ENCODE measurements around the gene MARCHF2.
A peak's percentile ranks its signal among the peaks of the same experiment; 100 is the strongest.

The MARCHF2 gene

GRCh38 chr19:8449830-8450229, 36.7 kb downstream of the MARCHF2 start:
- Histone ChIP-seq H3K9ac (ENCODE audit: low read length) (no peak overlapping the region), H3K4me3 (ENCODE audit: low read length) (no peak overlapping the region), H3K9me3 (ENCODE audit: control insufficient read depth, low read length) (no peaks in the 10 kb centered on the region), H3K36me3 (ENCODE audit: control insufficient read depth, insufficient read depth, low read length, severe bottlenecking) (peaks cover 14% of the 10 kb centered on the region), H3K4me1 (ENCODE audit: control insufficient read depth, insufficient read depth, low read length) (peaks cover 42% of the 10 kb centered on the region), H3K27me3 (replicated peaks; ENCODE audit: control insufficient read depth, insufficient read depth, low read length) (no peaks in the 10 kb centered on the region)
- DNase-seq (ENCODE audit: low read depth), result no peak

- Histone ChIP-seq H3K9me3 (ENCODE audit: control insufficient read depth, low read length) (no peaks in the 10 kb centered on the region), H3K4me1 (ENCODE audit: control insufficient read depth, insufficient read depth, low read length) (peaks cover 37% of the 10 kb centered on the region), H3K9ac (ENCODE audit: low read length) (no peak overlapping the region), H3K36me3 (ENCODE audit: control insufficient read depth, insufficient read depth, low read length, severe bottlenecking) (peaks cover 25% of the 10 kb centered on the region), H3K27me3 (replicated peaks; ENCODE audit: control insufficient read depth, insufficient read depth, low read length) (no peaks in the 10 kb centered on the region), H3K4me3 (ENCODE audit: low read length) (no peak overlapping the region)
- no peak for DNase-seq (ENCODE audit: low read depth)
Measured at GRCh38 chr19:8451377-8451776, 38.3 kb downstream of the MARCHF2 start.

GRCh38 chr19:8451885-8452284, 38.8 kb downstream of the MARCHF2 start:
- H3K27me3 ChIP-seq (replicated peaks; ENCODE audit: control insufficient read depth, insufficient read depth, low read length), result no peaks in the 10 kb centered on the region
- H3K36me3 ChIP-seq (ENCODE audit: control insufficient read depth, insufficient read depth, low read length, severe bottlenecking), result peaks cover 26% of the 10 kb centered on the region
- H3K4me3 ChIP-seq (ENCODE audit: low read length), result no peak overlapping the region
- no peaks in the 10 kb centered on the region for H3K9me3 ChIP-seq (ENCODE audit: control insufficient read depth, low read length)
- peak; percentile 45 for DNase-seq (ENCODE audit: low read depth)
- peaks cover 34% of the 10 kb centered on the region for H3K4me1 ChIP-seq (ENCODE audit: control insufficient read depth, insufficient read depth, low read length)
- no peak overlapping the region for H3K9ac ChIP-seq (ENCODE audit: low read length)

- no peak overlapping the region for H3K4me3 ChIP-seq (ENCODE audit: low read length)
- no peaks in the 10 kb centered on the region for H3K9me3 ChIP-seq (ENCODE audit: control insufficient read depth, low read length)
- H3K27me3 ChIP-seq (replicated peaks; ENCODE audit: control insufficient read depth, insufficient read depth, low read length), result no peaks in the 10 kb centered on the region
- H3K36me3 ChIP-seq (ENCODE audit: control insufficient read depth, insufficient read depth, low read length, severe bottlenecking), result peaks cover 26% of the 10 kb centered on the region
- H3K9ac ChIP-seq (ENCODE audit: low read length), result no peak overlapping the region
- H3K4me1 ChIP-seq (ENCODE audit: control insufficient read depth, insufficient read depth, low read length), result peaks cover 31% of the 10 kb centered on the region
- DNase-seq (ENCODE audit: low read depth), result no peak
Measured at GRCh38 chr19:8452446-8453123, 39.5 kb downstream of the MARCHF2 start.

- Histone ChIP-seq H3K9ac (ENCODE audit: low read length) (no peak overlapping the region), H3K4me1 (ENCODE audit: control insufficient read depth, insufficient read depth, low read length) (peaks cover 38% of the 10 kb centered on the region), H3K27me3 (replicated peaks; ENCODE audit: control insufficient read depth, insufficient read depth, low read length) (no peaks in the 10 kb centered on the region), H3K36me3 (ENCODE audit: control insufficient read depth, insufficient read depth, low read length, severe bottlenecking) (peaks cover 27% of the 10 kb centered on the region), H3K4me3 (ENCODE audit: low read length) (no peak overlapping the region), H3K9me3 (ENCODE audit: control insufficient read depth, low read length) (no peaks in the 10 kb centered on the region)
- DNase-seq (ENCODE audit: low read depth), result no peak
Measured at GRCh38 chr19:8453616-8454015, 40.5 kb downstream of the MARCHF2 start.

GRCh38 chr19:8454218-8454617, 41.1 kb downstream of the MARCHF2 start:
- Histone ChIP-seq H3K9me3 (ENCODE audit: control insufficient read depth, low read length) (no peaks in the 10 kb centered on the region), H3K9ac (ENCODE audit: low read length) (no peak overlapping the region), H3K27me3 (replicated peaks; ENCODE audit: control insufficient read depth, insufficient read depth, low read length) (no peaks in the 10 kb centered on the region), H3K36me3 (ENCODE audit: control insufficient read depth, insufficient read depth, low read length, severe bottlenecking) (peaks cover 27% of the 10 kb centered on the region), H3K4me3 (ENCODE audit: low read length) (no peak overlapping the region), H3K4me1 (ENCODE audit: control insufficient read depth, insufficient read depth, low read length) (peaks cover 38% of the 10 kb centered on the region)
- no peak for DNase-seq (ENCODE audit: low read depth)

- no peak for DNase-seq (ENCODE audit: low read depth)
- Histone ChIP-seq H3K4me3 (ENCODE audit: low read length) (no peak overlapping the region), H3K36me3 (ENCODE audit: control insufficient read depth, insufficient read depth, low read length, severe bottlenecking) (peaks cover 27% of the 10 kb centered on the region), H3K4me1 (ENCODE audit: control insufficient read depth, insufficient read depth, low read length) (peaks cover 46% of the 10 kb centered on the region), H3K27me3 (replicated peaks; ENCODE audit: control insufficient read depth, insufficient read depth, low read length) (no peaks in the 10 kb centered on the region), H3K9me3 (ENCODE audit: control insufficient read depth, low read length) (no peaks in the 10 kb centered on the region), H3K9ac (ENCODE audit: low read length) (no peak overlapping the region)
Measured at GRCh38 chr19:8455018-8455417, 41.9 kb downstream of the MARCHF2 start.

GRCh38 chr19:8456064-8456463, 43.0 kb downstream of the MARCHF2 start:
- peaks cover 56% of the 10 kb centered on the region for H3K4me1 ChIP-seq (ENCODE audit: control insufficient read depth, insufficient read depth, low read length)
- H3K27me3 ChIP-seq (replicated peaks; ENCODE audit: control insufficient read depth, insufficient read depth, low read length), result no peaks in the 10 kb centered on the region
- no peak overlapping the region for H3K9ac ChIP-seq (ENCODE audit: low read length)
- H3K9me3 ChIP-seq (ENCODE audit: control insufficient read depth, low read length), result no peaks in the 10 kb centered on the region
- H3K4me3 ChIP-seq (ENCODE audit: low read length), result no peak overlapping the region
- peaks cover 27% of the 10 kb centered on the region for H3K36me3 ChIP-seq (ENCODE audit: control insufficient read depth, insufficient read depth, low read length, severe bottlenecking)
- no peak for DNase-seq (ENCODE audit: low read depth)

- H3K27me3 ChIP-seq (replicated peaks; ENCODE audit: control insufficient read depth, insufficient read depth, low read length), result no peaks in the 10 kb centered on the region
- peaks cover 51% of the 10 kb centered on the region for H3K4me1 ChIP-seq (ENCODE audit: control insufficient read depth, insufficient read depth, low read length)
- no peak overlapping the region for H3K9ac ChIP-seq (ENCODE audit: low read length)
- H3K9me3 ChIP-seq (ENCODE audit: control insufficient read depth, low read length), result no peaks in the 10 kb centered on the region
- DNase-seq (ENCODE audit: low read depth), result no peak
- H3K4me3 ChIP-seq (ENCODE audit: low read length), result no peak overlapping the region
- H3K36me3 ChIP-seq (ENCODE audit: control insufficient read depth, insufficient read depth, low read length, severe bottlenecking), result peaks cover 27% of the 10 kb centered on the region
Measured at GRCh38 chr19:8457209-8457608, 44.1 kb downstream of the MARCHF2 start.

- Histone ChIP-seq H3K36me3 (ENCODE audit: control insufficient read depth, insufficient read depth, low read length, severe bottlenecking) (peaks cover 27% of the 10 kb centered on the region), H3K9me3 (ENCODE audit: control insufficient read depth, low read length) (no peaks in the 10 kb centered on the region), H3K27me3 (replicated peaks; ENCODE audit: control insufficient read depth, insufficient read depth, low read length) (no peaks in the 10 kb centered on the region), H3K4me3 (ENCODE audit: low read length) (no peak overlapping the region), H3K9ac (ENCODE audit: low read length) (peak overlapping the region; percentile 27), H3K4me1 (ENCODE audit: control insufficient read depth, insufficient read depth, low read length) (peaks cover 45% of the 10 kb centered on the region)
- DNase-seq (ENCODE audit: low read depth), result no peak
Measured at GRCh38 chr19:8457827-8458226, 44.7 kb downstream of the MARCHF2 start.

- no peak for DNase-seq (ENCODE audit: low read depth)
- Histone ChIP-seq H3K27me3 (replicated peaks; ENCODE audit: control insufficient read depth, insufficient read depth, low read length) (no peaks in the 10 kb centered on the region), H3K9me3 (ENCODE audit: control insufficient read depth, low read length) (no peaks in the 10 kb centered on the region), H3K36me3 (ENCODE audit: control insufficient read depth, insufficient read depth, low read length, severe bottlenecking) (peaks cover 28% of the 10 kb centered on the region), H3K4me1 (ENCODE audit: control insufficient read depth, insufficient read depth, low read length) (peaks cover 44% of the 10 kb centered on the region), H3K9ac (ENCODE audit: low read length) (peak overlapping the region; percentile 27), H3K4me3 (ENCODE audit: low read length) (no peak overlapping the region)
Measured at GRCh38 chr19:8458380-8458779, 45.3 kb downstream of the MARCHF2 start.

- Histone ChIP-seq H3K27me3 (replicated peaks; ENCODE audit: control insufficient read depth, insufficient read depth, low read length) (no peaks in the 10 kb centered on the region), H3K9me3 (ENCODE audit: control insufficient read depth, low read length) (no peaks in the 10 kb centered on the region), H3K36me3 (ENCODE audit: control insufficient read depth, insufficient read depth, low read length, severe bottlenecking) (peaks cover 33% of the 10 kb centered on the region), H3K4me3 (ENCODE audit: low read length) (peak overlapping the region; percentile 54), H3K4me1 (ENCODE audit: control insufficient read depth, insufficient read depth, low read length) (peaks cover 40% of the 10 kb centered on the region), H3K9ac (ENCODE audit: low read length) (peak overlapping the region; percentile 46)
- DNase-seq (ENCODE audit: low read depth), result no peak
Measured at GRCh38 chr19:8459095-8459494, 46.0 kb downstream of the MARCHF2 start.
